Panc1 (cell line): ENCODE measurements around the gene SKA1. TPM values are rescaled to one million over a fixed set of nuclear protein-coding genes. Genes with fewer than 3 reads are reported as not detected.

Experiments used
- ATAC-seq: fragments of 200-7000 bp; cut with Tn5 transposase; 2 replicates; pipeline ENCODE4 v1.9.1; 2020; ENCODE audit warnings: mild to moderate bottlenecking, moderate library complexity
- BruUV-seq: library from RNA; stranded (reverse); fragments of 400-500 nt; replicated peaks from 2 replicates; lab custom pipeline; 2021; lab: Mats Ljungman, UMichigan
- CTCF ChIA-PET: fragments of 300-600 bp; sonication (Branson Sonifier 250); formaldehyde crosslinking; loops from one replicate; lab custom pipeline; 2022; ENCODE audit warnings: antibody characterized with exemption; lab: Charles Lee
- POLR2A ChIA-PET: fragments of 300-600 bp; sonication (Branson Sonifier 250); formaldehyde crosslinking; loops from one replicate; lab custom pipeline; 2022; ENCODE audit warnings: antibody characterized with exemption; lab: Charles Lee
- DNase-seq: peaks from one replicate; pipeline ENCODE4 v3.0.0-alpha.2; 2010; ENCODE audit warnings: low read depth, low spot score
- H3K27ac ChIP-seq: 2 replicates; pipeline ENCODE4 v1.5.1; 2011; ENCODE audit warnings: mild to moderate bottlenecking, low read length, inconsistent platforms
- H3K27me3 ChIP-seq: fragments of 200-500 bp; sonication (Bioruptor generic); 2 replicates; pipeline ENCODE4 v1.6.0; 2014; ENCODE audit warnings: low read length, inconsistent platforms; ENCODE audit not compliant: control insufficient read depth, insufficient read depth
- H3K36me3 ChIP-seq: fragments of 200-500 bp; sonication (Bioruptor generic); 2 replicates; pipeline ENCODE4 v1.5.1; 2014; ENCODE audit warnings: inconsistent platforms, mild to moderate bottlenecking, low read length, moderate library complexity; ENCODE audit not compliant: control insufficient read depth, insufficient read depth
- H3K4me1 ChIP-seq: 2 replicates; pipeline ENCODE4 v1.5.1; 2011; ENCODE audit warnings: inconsistent platforms, mild to moderate bottlenecking, low read length, moderate library complexity; ENCODE audit not compliant: control insufficient read depth, insufficient read depth
- H3K4me3 ChIP-seq, 2 experiments: 2 replicates each; pipeline ENCODE4 v1.5.1; 2011 to 2012; ENCODE audit warnings: low read depth in 2 of 2, low read length in 2 of 2, mild to moderate bottlenecking in 2 of 2, inconsistent platforms in 1 of 2, moderate library complexity in 1 of 2
- H3K9me3 ChIP-seq: fragments of 200-500 bp; sonication (Bioruptor generic); 2 replicates; pipeline ENCODE4 v1.5.1; 2014; ENCODE audit warnings: low read depth, mild to moderate bottlenecking, inconsistent platforms, low read length, moderate library complexity; ENCODE audit not compliant: control insufficient read depth, insufficient read depth
- CTCF ChIP-seq: fragments of 450-650 bp; IDR thresholded peaks from 2 replicates; pipeline ENCODE4 v1.5.1; 2017; ENCODE audit warnings: mild to moderate bottlenecking
- POLR2AphosphoS5 ChIP-seq: IDR thresholded peaks from 2 replicates; pipeline ENCODE4 v1.6.1; 2012; ENCODE audit warnings: mild to moderate bottlenecking, low read depth, low read length, moderate library complexity
- SIN3A ChIP-seq: IDR thresholded peaks from 2 replicates; pipeline ENCODE4 v1.6.1; 2012; ENCODE audit warnings: low read depth, mild to moderate bottlenecking, low read length, moderate library complexity, borderline replicate concordance; ENCODE audit not compliant: insufficient read depth
- TCF7L2 ChIP-seq: IDR thresholded peaks from 2 replicates; pipeline ENCODE4 v1.6.1; 2011; ENCODE audit warnings: mild to moderate bottlenecking, low read depth, low read length, inconsistent platforms
- in situ Hi-C: cut with HindIII; loops from 2 replicates; pipeline ENCODE4 v1.10.0; 2016; ENCODE audit warnings: low sequenced_read_pairs, low pct_unique_long_range_greater_than_20kb
- intact Hi-C: fragments of 100-400 bp; cut with micrococcal nuclease; formaldehyde crosslinking; loops from one replicate; pipeline ENCODE4 v1.10.0; 2022; ENCODE audit not compliant: unreplicated experiment
- total RNA-seq: library from RNA; stranded (reverse); gene quantifications from one replicate; pipeline ENCODE4 v1.2.1, GENCODE V29; 2021; ENCODE audit not compliant: unreplicated experiment
- TF ChIP-seq, protein P1 (sequence below), 2 experiments: IDR thresholded peaks; 2 replicates each; pipeline ENCODE4 v1.6.1; 2011 to 2012; ENCODE audit warnings: low read depth in 2 of 2, control low read depth in 1 of 2, low read length in 1 of 2, mild to moderate bottlenecking in 1 of 2, moderate library complexity in 1 of 2; ENCODE audit not compliant: insufficient read depth in 1 of 2

The SKA1 gene
- total RNA-seq, 1 experiment from 2014 or later: 22.1 TPM

DNA sequence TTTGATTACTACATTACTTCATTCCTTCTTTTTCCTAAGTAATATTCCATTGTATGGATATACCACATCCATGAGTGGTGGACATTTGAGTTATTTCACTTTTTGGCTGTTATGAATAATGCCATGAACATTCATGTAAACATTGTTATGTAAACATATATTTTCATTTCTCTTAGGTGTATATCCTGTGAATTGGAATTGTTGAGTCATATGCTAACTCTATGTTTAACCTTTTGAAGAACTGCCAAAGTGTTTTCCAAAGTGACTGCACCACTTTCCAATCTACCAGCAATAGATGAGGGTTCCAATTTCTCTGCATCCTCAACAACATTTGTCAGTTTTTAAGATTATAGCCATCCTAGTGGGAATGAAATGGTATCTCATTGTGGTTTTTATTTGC is 44.7 kb upstream of the SKA1 start:
- H3K9me3 ChIP-seq: no peaks in the 10 kb centered on the region
- TF ChIP-seq, protein P1, sequence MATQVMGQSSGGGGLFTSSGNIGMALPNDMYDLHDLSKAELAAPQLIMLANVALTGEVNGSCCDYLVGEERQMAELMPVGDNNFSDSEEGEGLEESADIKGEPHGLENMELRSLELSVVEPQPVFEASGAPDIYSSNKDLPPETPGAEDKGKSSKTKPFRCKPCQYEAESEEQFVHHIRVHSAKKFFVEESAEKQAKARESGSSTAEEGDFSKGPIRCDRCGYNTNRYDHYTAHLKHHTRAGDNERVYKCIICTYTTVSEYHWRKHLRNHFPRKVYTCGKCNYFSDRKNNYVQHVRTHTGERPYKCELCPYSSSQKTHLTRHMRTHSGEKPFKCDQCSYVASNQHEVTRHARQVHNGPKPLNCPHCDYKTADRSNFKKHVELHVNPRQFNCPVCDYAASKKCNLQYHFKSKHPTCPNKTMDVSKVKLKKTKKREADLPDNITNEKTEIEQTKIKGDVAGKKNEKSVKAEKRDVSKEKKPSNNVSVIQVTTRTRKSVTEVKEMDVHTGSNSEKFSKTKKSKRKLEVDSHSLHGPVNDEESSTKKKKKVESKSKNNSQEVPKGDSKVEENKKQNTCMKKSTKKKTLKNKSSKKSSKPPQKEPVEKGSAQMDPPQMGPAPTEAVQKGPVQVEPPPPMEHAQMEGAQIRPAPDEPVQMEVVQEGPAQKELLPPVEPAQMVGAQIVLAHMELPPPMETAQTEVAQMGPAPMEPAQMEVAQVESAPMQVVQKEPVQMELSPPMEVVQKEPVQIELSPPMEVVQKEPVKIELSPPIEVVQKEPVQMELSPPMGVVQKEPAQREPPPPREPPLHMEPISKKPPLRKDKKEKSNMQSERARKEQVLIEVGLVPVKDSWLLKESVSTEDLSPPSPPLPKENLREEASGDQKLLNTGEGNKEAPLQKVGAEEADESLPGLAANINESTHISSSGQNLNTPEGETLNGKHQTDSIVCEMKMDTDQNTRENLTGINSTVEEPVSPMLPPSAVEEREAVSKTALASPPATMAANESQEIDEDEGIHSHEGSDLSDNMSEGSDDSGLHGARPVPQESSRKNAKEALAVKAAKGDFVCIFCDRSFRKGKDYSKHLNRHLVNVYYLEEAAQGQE (IDR thresholded peaks at IDR 0.05; ENCODE audit: insufficient read depth in 1 of 2, low read depth in 2 of 2, low read length in 1 of 2): no peak
- no peak for TF ChIP-seq TCF7L2
- POLR2A ChIA-PET: no interaction called here
- intact Hi-C loops (no loop called here), in situ Hi-C loops (no loop called here)
- DNase-seq (no peak), ATAC-seq (no peak)
- no peak overlapping the region for H3K27ac ChIP-seq
- no peaks in the 10 kb centered on the region for H3K27me3 ChIP-seq
- BruUV-seq: no TSS peak
- no peak overlapping the region for H3K4me3 ChIP-seq
- H3K4me1 ChIP-seq: no peaks in the 10 kb centered on the region
- H3K36me3 ChIP-seq: no peaks in the 10 kb centered on the region
- CTCF ChIA-PET: no interaction called here

DNA sequence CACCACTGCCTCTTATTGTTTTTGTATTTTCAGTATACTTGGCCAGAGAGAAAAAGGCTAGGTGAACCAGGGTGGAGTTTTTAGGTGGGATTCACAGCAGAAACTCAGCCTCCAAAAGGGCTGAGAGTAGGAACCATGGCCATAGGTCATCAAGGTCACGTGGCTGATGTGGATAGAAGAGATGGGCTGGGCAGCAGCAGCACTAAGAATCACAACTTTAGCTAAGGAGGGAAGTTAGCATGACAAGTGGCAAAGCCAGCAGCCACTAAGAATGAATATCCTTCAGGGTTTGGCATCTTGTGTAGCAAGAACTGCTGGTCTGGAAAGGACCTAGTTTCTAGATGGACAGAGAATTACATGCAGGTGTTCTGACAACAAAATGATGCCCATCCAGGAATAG is 43.2 kb upstream of the SKA1 start:
- BruUV-seq: no TSS peak
- H3K9me3 ChIP-seq: no peaks in the 10 kb centered on the region
- no peaks in the 10 kb centered on the region for H3K36me3 ChIP-seq
- in situ Hi-C loops: no loop called here
- no peak overlapping the region for H3K27ac ChIP-seq
- no peaks in the 10 kb centered on the region for H3K27me3 ChIP-seq
- ChIA-PET CTCF (no interaction called here), POLR2A (interaction anchor here (0.6 kb wide), 1 partner anchor 65 kb away, joined by 3 read pairs; the partner anchor contains the start of gene CFAP53)
- ATAC-seq: no peak
- H3K4me1 ChIP-seq: no peaks in the 10 kb centered on the region
- no peak for TF ChIP-seq SIN3A
- no peak for TF ChIP-seq TCF7L2
- TF ChIP-seq, protein P1 (IDR thresholded peaks at IDR 0.05; ENCODE audit: insufficient read depth in 1 of 2, low read depth in 2 of 2, low read length in 1 of 2): no peak
- TF ChIP-seq CTCF: no peak
- TF ChIP-seq POLR2AphosphoS5: no peak
- no peak for DNase-seq
- no peak overlapping the region for H3K4me3 ChIP-seq
- intact Hi-C loops: no loop called here
